GM19324 (cell line): Measurements from ENCODE around the gene LCNL1.
A peak's percentile ranks its signal among the peaks of the same experiment; 100 is the strongest.
"Not testable (repeated sequence)": the region's sequence is repeated elsewhere in the genome, so short reads cannot be mapped to it uniquely, and the experiment has no call there.

ENCODE experiments used
- ATAC-seq: cut with Tn5 transposase; IDR thresholded peaks from one replicate; pipeline ENCODE4 v1.9.1; 2021; ENCODE audit warnings: mild to moderate bottlenecking, moderate library complexity; ENCODE audit not compliant: unreplicated experiment, low FRiP score

LCNL1 gene

DNA sequence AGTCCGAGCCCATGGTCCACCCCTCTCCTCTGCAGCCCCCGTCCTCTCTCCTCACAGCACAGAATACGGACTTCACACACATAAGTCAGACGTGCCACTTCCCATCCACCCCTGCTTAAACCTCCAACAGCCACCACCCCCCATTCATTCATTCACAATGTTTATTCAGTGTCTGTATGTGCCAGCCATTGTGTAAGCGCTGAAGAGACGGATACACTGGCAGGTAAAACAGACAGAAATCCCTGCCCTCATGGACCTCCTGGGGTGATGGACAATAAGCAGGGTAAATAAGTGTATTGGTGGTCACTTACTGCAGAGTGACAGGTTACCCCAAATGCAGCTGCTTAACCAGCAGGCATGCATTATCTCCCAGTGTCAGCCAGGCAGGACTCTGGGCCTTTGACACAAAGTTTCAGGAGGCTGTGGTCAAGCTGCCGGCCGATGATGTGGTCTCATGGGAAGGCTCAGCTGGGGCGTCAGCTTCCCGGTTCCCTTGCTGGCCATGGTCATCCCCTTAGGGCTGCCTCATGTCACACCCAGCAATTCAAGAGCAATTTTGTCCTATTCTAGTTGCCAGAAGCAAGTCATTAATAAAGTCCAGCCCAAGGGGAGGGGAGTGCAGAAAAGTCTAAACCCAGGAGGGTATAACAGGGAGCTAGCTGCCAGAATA, 7.6 kb downstream of the LCNL1 start:
- ATAC-seq: no peak

- peak; percentile 86 for ATAC-seq
Observed at GRCh38 chr9:136991993-136992818, 9.4 kb downstream of the LCNL1 start, which contains the start of gene PAXX. Gene PAXX, plus strand, starts transcription at chr9:136992422. Its CDS starts 22 bp downstream, at chr9:136992444.

- ATAC-seq: no peak
Observed at GRCh38 chr9:136992819-136993369, 10.1 kb downstream of the LCNL1 start.

DNA sequence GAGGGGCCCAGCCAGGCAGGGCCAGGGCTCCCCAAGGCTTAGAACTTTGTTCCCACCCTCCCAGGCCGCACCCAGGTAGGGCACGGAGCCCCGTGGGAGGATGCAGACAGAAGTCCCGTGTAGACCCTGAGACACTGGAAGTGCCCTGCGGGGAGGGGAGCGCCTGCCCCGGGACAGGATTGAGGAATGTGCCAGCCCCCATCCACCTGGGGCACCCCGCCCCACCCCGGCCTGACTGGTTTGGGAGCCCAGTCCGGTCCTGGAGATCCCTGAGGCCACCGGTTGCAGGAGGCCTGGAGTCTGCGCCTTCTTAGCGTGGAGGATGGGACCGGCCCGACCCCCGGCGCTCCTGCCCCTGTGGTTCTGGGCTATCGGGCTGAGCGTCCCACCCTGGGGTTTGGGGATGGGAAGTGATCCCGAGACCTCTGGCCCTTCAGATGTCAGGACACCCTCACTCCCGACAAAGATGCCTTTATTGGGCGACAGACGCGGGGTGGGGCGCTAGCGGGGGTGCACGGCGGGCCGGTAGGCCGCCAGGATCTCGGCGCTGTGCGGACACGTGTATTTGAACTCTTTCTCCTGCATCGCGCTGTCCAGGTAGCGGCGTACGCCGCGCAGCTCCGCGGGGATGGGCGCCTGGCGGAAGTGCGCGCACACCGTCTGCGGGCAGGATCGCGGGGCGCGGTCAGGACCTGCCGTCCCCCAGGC, 11.5 kb downstream of the LCNL1 start:
- no peak for ATAC-seq

GRCh38 chr9:136994888-136995230, 12.1 kb downstream of the LCNL1 start:
- ATAC-seq: no peak

DNA sequence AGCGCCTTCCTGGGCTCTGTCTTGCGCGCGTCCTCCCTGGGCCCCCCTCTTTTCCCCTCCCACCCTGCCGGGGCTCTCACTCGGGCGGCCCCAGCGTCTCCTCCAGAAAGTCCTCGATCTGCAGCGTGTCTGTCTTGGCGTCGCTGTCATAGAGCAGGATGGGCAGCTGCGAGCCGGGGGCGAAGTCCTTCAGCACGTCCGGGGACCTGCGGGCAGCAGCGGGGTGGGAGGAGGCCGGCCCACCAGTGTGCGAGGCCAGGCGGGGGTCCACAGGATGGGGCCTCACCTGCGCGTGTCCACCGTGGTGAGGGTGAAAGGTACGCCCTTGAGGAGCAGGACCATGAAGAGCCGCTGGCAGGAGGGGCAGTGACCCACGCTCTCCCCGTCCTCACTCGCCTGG, 12.6 kb downstream of the LCNL1 start:
- ATAC-seq: no peak

- no peak for ATAC-seq
Observed at GRCh38 chr9:136995772-136996311, 13.0 kb downstream of the LCNL1 start.

GRCh38 chr9:136996361-136997292, 13.8 kb downstream of the LCNL1 start, which contains the start of gene CLIC3:
Gene CLIC3, minus strand, starts transcription at chr9:136996568. Its CDS starts 25 bp downstream, at chr9:136996543.
- no peak for ATAC-seq

GRCh38 chr9:136997371-136997770, 14.6 kb downstream of the LCNL1 start:
- ATAC-seq: no peak

- no peak for ATAC-seq
Observed at GRCh38 chr9:136997830-136998234, 15.0 kb downstream of the LCNL1 start.

DNA sequence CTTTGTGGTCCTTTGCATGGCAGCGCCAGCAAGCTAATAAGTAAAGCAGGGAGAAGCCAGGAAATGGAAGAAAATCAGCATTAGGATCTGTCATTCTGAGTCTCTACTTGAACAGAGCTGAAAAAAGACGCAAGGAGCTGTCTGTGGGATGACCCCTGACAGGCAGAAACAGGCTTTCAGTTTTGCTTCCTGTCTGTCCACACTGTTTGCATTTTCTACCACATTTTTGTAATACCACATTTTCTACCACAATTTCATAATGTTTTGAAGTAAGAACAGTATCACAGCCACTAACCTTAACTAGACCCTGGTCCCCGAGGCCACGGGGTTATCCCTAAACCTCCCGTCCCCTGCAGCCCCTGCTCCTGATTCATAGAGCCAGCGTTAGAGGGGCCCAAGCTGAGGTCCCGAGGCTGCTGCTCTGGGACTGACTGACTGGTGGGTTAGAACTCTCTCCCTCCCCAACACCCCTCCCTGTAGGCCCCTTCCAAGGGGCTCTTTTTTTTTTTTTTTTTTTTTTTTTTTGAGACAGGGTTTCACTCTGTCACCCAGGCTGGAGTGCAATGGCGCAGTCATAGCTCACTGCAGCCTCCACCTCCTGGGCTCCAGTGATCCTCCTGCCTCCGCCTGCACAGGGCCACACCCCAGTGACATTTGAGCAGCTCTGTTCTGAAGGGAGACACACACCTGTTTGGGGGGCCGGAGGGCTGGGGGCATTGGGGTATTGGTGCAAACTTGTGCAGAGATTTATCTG, 17.6 kb downstream of the LCNL1 start:
- ATAC-seq: peak; percentile 51

- ATAC-seq: no peak
Observed at GRCh38 chr9:137001857-137002645, 19.3 kb downstream of the LCNL1 start.

DNA sequence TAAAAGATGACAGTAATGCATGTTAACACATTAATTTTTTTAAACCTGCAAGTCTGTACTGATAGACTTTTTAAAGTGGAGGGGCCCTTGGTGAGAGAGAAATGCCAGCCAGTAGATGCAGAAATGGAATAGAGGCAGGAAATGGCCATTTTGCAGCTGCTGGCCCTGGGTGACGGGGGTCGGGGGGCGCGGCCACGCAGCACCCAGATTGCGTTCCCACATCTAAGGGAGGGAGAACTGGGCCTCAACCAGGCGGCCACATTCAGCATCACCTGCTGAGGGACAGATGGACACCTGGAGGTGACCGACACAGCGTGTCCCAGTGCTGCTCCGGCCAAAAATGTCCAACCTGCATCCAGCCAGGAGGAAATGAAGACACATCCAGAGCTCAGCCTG, 19.9 kb downstream of the LCNL1 start:
- no peak for ATAC-seq

GRCh38 chr9:137004285-137004684, 21.5 kb downstream of the LCNL1 start:
- ATAC-seq: not testable (repeated sequence)

GRCh38 chr9:137006116-137007003, 23.6 kb downstream of the LCNL1 start:
- no peak for ATAC-seq

GRCh38 chr9:137007108-137007815, 24.5 kb downstream of the LCNL1 start:
- no peak for ATAC-seq
